Stomach (tissue), 9 donors: Measurements from ENCODE around the gene FYN. TPM values are rescaled to one million over a fixed set of nuclear protein-coding genes. Genes with fewer than 3 reads are reported as not detected.
"Not testable (repeated sequence)": the region's sequence is repeated elsewhere in the genome, so short reads cannot be mapped to it uniquely, and the experiment has no call there.

Experiments used
- DNase-seq, 2 donors: peaks; one replicate each; pipeline versions ENCODE4 v3.0.0 to v3.0.0-alpha.2; 2013 to 2019
- H3K27ac ChIP-seq, 5 donors: fragments of 200-600 bp in 4 of 5; sonication (generic) in 4 of 5; one replicate each; pipeline ENCODE4 v1.5.1; 2013 to 2019; ENCODE audit warnings: mild to moderate bottlenecking in 1 of 5, moderate library complexity in 1 of 5
- H3K27me3 ChIP-seq, 3 donors: fragments of 200-600 bp; sonication (generic); one replicate each; pipeline ENCODE4 v1.5.1; 2017 to 2019; ENCODE audit warnings: mixed run types in 1 of 3
- H3K36me3 ChIP-seq, 4 donors: fragments of 200-600 bp; sonication (generic); 1 replicate in 3 of 4; 2 replicates in 1 of 4; pipeline ENCODE4 v1.5.1; 2016 to 2019
- H3K4me1 ChIP-seq, 4 donors: fragments of 200-600 bp; sonication (generic); one replicate each; pipeline ENCODE4 v1.5.1; 2016 to 2019
- H3K4me3 ChIP-seq, 4 donors: fragments of 200-600 bp; sonication (generic) in 3 of 4; one replicate each; pipeline ENCODE4 v1.5.1; 2016 to 2019; ENCODE audit warnings: mild to moderate bottlenecking in 1 of 4
- H3K9me3 ChIP-seq, 4 donors: fragments of 200-600 bp; sonication (generic); one replicate each; pipeline ENCODE4 v1.5.1; 2016 to 2019
- EP300 ChIP-seq: sonication (generic); formaldehyde crosslinking; IDR thresholded peaks from one replicate; pipeline ENCODE4 v1.6.1; 2017; ENCODE audit warnings: antibody characterized with exemption
- POLR2A ChIP-seq, 4 donors: fragments of 450-650 bp; IDR thresholded peaks; one replicate each; pipeline ENCODE4 v1.6.1; 2016; ENCODE audit warnings: antibody characterized with exemption in 4 of 4, control low read depth in 2 of 4, mild to moderate bottlenecking in 1 of 4, moderate library complexity in 1 of 4
- POLR2AphosphoS5 ChIP-seq, 3 donors: sonication (generic); formaldehyde crosslinking; IDR thresholded peaks; one replicate each; pipeline ENCODE4 v1.6.1; 2016; ENCODE audit warnings: antibody characterized with exemption in 3 of 3
- WGBS, 5 donors: extraction: QIAGEN DNeasy Blood & Tissue Kit in 3 of 5; methylation state at CpG; one replicate each; pipeline versions ENCODE4 v1.1.5 to v1.1.7; 2013 to 2018; 5-methylcytosine and 5-hydroxymethylcytosine counted together
- intact Hi-C: fragments of 100-400 bp; cut with DNase I; formaldehyde crosslinking; loops from one replicate; pipeline ENCODE4 v1.15.1; 2023; ENCODE audit warnings: low total_unique reads
- polyA plus RNA-seq, 3 donors: library from polyadenylated mRNA; stranded (reverse); fragments of 200-250 nt; gene quantifications; one replicate each; pipeline ENCODE4 v1.2.3, GENCODE V29; 2013
- total RNA-seq, 5 donors: library from RNA; depleted of rRNA; stranded (reverse); fragments of >200 nt; gene quantifications; one replicate each; pipeline versions ENCODE4 v1.1.0 to v1.2.3, GENCODE V29; 2014 to 2016
- TF ChIP-seq, protein P1 (sequence below), 7 experiments: fragments of 450-650 bp in 4 of 7; fragments of 200-600 bp in 3 of 7; sonication (generic) in 3 of 7; IDR thresholded peaks; one replicate each; pipeline ENCODE4 v1.5.1; 2016 to 2019; ENCODE audit warnings: antibody characterized with exemption in 7 of 7, control low read depth in 2 of 7, mild to moderate bottlenecking in 1 of 7
- donor health status: healthy with polysubstance abuse.
- donor health status: Bipolar disorder and iron deficiency.
- donor health status: healthy.

FYN gene
- total and polyA plus RNA-seq, 8 donors = 8.4 to 146 (median 37.1) TPM

DNA sequence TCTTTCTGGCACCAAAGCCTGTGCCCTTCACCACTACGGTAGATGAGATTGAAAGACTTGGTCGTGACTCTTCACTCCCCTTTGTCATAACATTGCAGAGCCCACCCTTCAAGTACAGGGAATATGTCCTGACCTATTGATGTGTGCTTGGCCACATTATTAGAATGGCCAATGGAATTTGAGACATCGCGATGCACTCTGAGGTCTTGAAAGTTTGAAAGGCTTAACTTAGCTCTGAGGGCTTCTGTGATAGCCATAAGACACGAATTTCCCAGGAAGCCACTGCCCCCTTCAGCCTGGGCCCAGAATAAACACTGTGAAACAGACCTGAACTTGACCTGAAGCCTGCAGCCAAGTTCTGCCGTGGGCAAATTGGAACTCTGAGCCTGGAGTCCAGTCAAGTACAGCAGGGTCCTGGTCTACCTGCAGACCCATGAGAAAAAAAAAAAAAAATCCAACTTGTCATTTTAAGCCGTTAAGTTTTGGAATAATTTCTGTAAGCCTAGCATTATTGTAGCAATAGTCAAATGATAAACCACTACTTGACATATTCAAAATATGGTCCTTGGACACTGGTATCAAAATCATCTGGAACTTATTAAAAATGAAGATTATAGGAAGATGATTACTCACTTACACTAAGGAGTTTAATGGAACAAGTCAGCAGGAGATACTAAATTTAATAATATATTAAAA is 230.6 kb downstream of the FYN start:
- no peaks in the 10 kb centered on the region for H3K36me3 ChIP-seq
- intact Hi-C loops = loop anchor here (10.0 kb wide), 1 partner anchor 278 kb away; no protein-coding TSS in a partner anchor
- WGBS, 5 donors = 15 to 43% (median 31%) methylated on average over 7 of the region's 7 CpGs
- no peak overlapping the region for H3K27ac ChIP-seq
- no peak overlapping the region for H3K4me3 ChIP-seq
- H3K4me1 ChIP-seq = peaks cover 0 to 10% (median 6%) of the 10 kb centered on the region in 4 donors
- TF ChIP-seq EP300 (no peak), POLR2A (IDR thresholded peaks at IDR 0.05) (no peak), POLR2AphosphoS5 (IDR thresholded peaks at IDR 0.05) (peak in 1 of 3 donors; percentile 49)
- TF ChIP-seq, protein P1, sequence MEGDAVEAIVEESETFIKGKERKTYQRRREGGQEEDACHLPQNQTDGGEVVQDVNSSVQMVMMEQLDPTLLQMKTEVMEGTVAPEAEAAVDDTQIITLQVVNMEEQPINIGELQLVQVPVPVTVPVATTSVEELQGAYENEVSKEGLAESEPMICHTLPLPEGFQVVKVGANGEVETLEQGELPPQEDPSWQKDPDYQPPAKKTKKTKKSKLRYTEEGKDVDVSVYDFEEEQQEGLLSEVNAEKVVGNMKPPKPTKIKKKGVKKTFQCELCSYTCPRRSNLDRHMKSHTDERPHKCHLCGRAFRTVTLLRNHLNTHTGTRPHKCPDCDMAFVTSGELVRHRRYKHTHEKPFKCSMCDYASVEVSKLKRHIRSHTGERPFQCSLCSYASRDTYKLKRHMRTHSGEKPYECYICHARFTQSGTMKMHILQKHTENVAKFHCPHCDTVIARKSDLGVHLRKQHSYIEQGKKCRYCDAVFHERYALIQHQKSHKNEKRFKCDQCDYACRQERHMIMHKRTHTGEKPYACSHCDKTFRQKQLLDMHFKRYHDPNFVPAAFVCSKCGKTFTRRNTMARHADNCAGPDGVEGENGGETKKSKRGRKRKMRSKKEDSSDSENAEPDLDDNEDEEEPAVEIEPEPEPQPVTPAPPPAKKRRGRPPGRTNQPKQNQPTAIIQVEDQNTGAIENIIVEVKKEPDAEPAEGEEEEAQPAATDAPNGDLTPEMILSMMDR (IDR thresholded peaks at IDR 0.05) = peak in 5 of 7 experiments; percentile 26 to 71 (median 51)
- peak; percentile 64 to 81 for DNase-seq
- H3K27me3 ChIP-seq = no peaks in the 10 kb centered on the region
- no peaks in the 10 kb centered on the region for H3K9me3 ChIP-seq

DNA sequence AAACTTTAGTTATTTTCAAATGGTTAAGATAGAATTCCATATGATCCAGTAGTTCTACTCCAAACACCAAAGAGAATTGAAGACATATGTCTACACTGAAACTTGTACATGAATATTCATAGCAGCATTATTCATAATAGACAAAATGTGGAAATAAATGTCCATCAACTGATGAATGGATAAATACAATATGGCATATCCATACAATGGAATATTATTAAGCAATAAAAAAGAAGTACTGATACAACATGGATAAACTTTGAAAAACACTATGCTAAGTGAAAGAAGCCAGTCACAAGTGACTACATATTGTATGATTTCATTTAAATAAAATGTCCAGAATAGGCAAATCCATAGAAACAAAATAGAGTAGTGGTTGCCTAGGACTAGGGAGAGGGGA is 234.0 kb downstream of the FYN start:
- H3K36me3 ChIP-seq = no peaks in the 10 kb centered on the region
- no peak for TF ChIP-seq POLR2AphosphoS5 (IDR thresholded peaks at IDR 0.05)
- no peak for TF ChIP-seq EP300
- no peak for TF ChIP-seq POLR2A (IDR thresholded peaks at IDR 0.05)
- TF ChIP-seq, protein P1 (IDR thresholded peaks at IDR 0.05) = no peak

DNA sequence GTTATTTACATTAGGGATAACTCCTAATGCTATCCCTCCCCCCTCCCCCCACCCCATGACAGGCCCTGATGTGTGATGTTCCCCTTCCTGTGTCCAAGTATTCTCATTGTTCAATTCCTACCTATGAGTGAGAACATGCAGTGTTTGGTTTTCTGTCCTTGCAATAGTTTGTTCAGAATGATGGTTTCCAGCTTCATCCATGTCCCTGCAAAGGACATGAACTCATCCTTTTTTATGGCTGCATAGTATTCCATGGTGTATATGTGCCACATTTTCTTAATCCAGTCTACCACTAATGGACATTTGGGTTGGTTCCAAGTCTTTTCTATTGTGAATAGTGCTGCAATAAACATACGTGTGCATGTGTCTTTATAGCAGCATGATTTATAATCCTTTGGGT is 238.3 kb downstream of the FYN start:
- H3K9me3 ChIP-seq, H3K36me3 ChIP-seq, H3K27me3 ChIP-seq, intact Hi-C loops, DNase-seq, H3K27ac ChIP-seq, H3K4me3 ChIP-seq: not testable (repeated sequence)
- H3K4me1 ChIP-seq = peaks cover 0 to 10% (median 0%) of the 10 kb centered on the region in 4 donors
- WGBS, 5 donors = 83 to 100% (median 88%) methylated on average over 1 of the region's 1 CpG

More for the DNA sequence above, 234.0 kb downstream of the FYN start:
- Histone ChIP-seq H3K9me3 (no peaks in the 10 kb centered on the region), H3K4me1 (peaks cover 0 to 6% (median 6%) of the 10 kb centered on the region in 4 donors), H3K27ac (no peak overlapping the region), H3K4me3 (no peak overlapping the region), H3K27me3 (no peaks in the 10 kb centered on the region)
- DNase-seq = no peak
- intact Hi-C loops = no loop called here

DNA sequence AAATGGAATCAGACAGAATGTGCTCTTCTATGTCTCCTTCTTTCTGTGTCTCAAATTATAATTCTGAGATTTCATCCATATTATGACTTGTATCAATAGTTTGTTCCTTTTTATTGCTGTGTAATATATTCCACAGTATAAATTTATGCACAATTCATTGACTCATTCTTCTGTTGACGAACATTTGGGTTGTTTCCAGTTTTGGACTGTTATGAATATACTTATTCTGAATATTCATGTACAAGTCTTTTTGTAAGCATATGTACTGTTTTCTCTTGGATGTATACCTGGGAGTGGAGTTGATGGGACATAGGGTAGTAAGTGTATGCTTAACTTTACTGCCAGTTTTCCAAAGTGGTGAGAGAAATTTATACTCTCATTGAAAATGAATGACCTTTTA is 239.4 kb downstream of the FYN start:
- TF ChIP-seq POLR2A (IDR thresholded peaks at IDR 0.05) = no peak
- TF ChIP-seq, protein P1 (IDR thresholded peaks at IDR 0.05) = no peak
- TF ChIP-seq EP300 = no peak
- no peak for TF ChIP-seq POLR2AphosphoS5 (IDR thresholded peaks at IDR 0.05)
- intact Hi-C loops = no loop called here
- Histone ChIP-seq H3K27me3 (no peaks in the 10 kb centered on the region), H3K27ac (no peak overlapping the region), H3K36me3 (no peaks in the 10 kb centered on the region), H3K4me3 (no peak overlapping the region), H3K4me1 (peaks cover 0 to 10% (median 0%) of the 10 kb centered on the region in 4 donors), H3K9me3 (peaks cover 0 to 10% (median 2%) of the 10 kb centered on the region in 4 donors)
- no peak for DNase-seq
- 62 to 78% (median 75%) methylated on average over 1 of the region's 1 CpG for WGBS, 5 donors
